Natural killer cell (primary cell): ENCODE measurements around the gene SPATA16. TPM values are rescaled to one million over a fixed set of nuclear protein-coding genes. Genes with fewer than 3 reads are reported as not detected.

Source experiments
- ATAC-seq, 3 donors: fragments of 150-1000 bp in 2 of 3; fragments of 200-7000 bp in 1 of 3; cut with Tn5 transposase; 1 replicate in 1 of 3; 2 replicates in 2 of 3; pipeline ENCODE4 v1.10.0; 2021; ENCODE audit warnings: mild to moderate bottlenecking in 2 of 3, moderate library complexity in 2 of 3
- DNase-seq, 2 donors: peaks; one replicate each; pipeline versions ENCODE4 v3.0.0 to v3.0.0-alpha.2; 2013 to 2021; ENCODE audit warnings: mixed read lengths in 1 of 2
- H3K27ac ChIP-seq: one replicate; pipeline ENCODE4 v1.5.1; 2013; ENCODE audit warnings: mild to moderate bottlenecking, low read length
- H3K27me3 ChIP-seq: one replicate; pipeline ENCODE4 v1.6.1; 2013; ENCODE audit warnings: low read length; ENCODE audit not compliant: control insufficient read depth, insufficient read depth
- H3K36me3 ChIP-seq: one replicate; pipeline ENCODE4 v1.6.1; 2013; ENCODE audit warnings: low read length; ENCODE audit not compliant: control insufficient read depth, insufficient read depth
- H3K4me1 ChIP-seq: one replicate; pipeline ENCODE4 v1.6.1; 2013; ENCODE audit warnings: low read length; ENCODE audit not compliant: control insufficient read depth, insufficient read depth
- H3K4me3 ChIP-seq: one replicate; pipeline ENCODE4 v1.5.1; 2013; ENCODE audit warnings: low read length
- H3K9me3 ChIP-seq: one replicate; pipeline ENCODE4 v1.6.1; 2013; ENCODE audit warnings: low read length; ENCODE audit not compliant: control insufficient read depth, insufficient read depth
- H3K27ac Mint-ChIP-seq, 2 donors: one replicate each; pipeline ENCODE4 v1.8.0; 2022; ENCODE audit warnings: mild to moderate bottlenecking in 2 of 2, mixed read lengths in 2 of 2, moderate library complexity in 1 of 2
- H3K27me3 Mint-ChIP-seq, 2 donors: one replicate each; pipeline ENCODE4 v1.8.0; 2022; ENCODE audit warnings: low read depth in 2 of 2, mixed read lengths in 2 of 2
- H3K36me3 Mint-ChIP-seq: one replicate; pipeline ENCODE4 v1.8.0; 2022; ENCODE audit warnings: mixed read lengths
- H3K4me1 Mint-ChIP-seq, 2 donors: one replicate each; pipeline ENCODE4 v1.8.0; 2022; ENCODE audit warnings: mixed read lengths in 2 of 2
- H3K4me3 Mint-ChIP-seq: one replicate; pipeline ENCODE4 v1.8.0; 2022; ENCODE audit warnings: mild to moderate bottlenecking, moderate library complexity, mixed read lengths
- H3K9me3 Mint-ChIP-seq, 2 donors: one replicate each; pipeline ENCODE4 v1.8.0; 2022; ENCODE audit warnings: mixed read lengths in 2 of 2
- WGBS: methylation state at CpG from one replicate; pipeline ENCODE4 v1.1.7; 2013; ENCODE audit warnings: missing lambda C conversion rate; ENCODE audit not compliant: insufficient coverage; 5-methylcytosine and 5-hydroxymethylcytosine counted together
- intact Hi-C: fragments of 100-400 bp; cut with micrococcal nuclease; formaldehyde crosslinking; loops from one replicate; pipeline ENCODE4 v1.14.2; 2022
- total RNA-seq, 4 donors: library from RNA; stranded (reverse); fragments of 120-200 nt in 1 of 4; gene quantifications; one replicate each; pipeline versions ENCODE4 v1.2.3 to v1.2.4, GENCODE V29; 2013 to 2022
- TF ChIP-seq, protein P1 (sequence below): fragments of 200-600 bp; IDR thresholded peaks from one replicate; pipeline ENCODE4 v1.8.0; 2022; ENCODE audit warnings: antibody characterized with exemption

SPATA16 gene
- total RNA-seq, 3 donors from 2014 or later (not counting 1 experiment from before 2014, with no cell fraction given), result not detected

- TF ChIP-seq, protein P1, sequence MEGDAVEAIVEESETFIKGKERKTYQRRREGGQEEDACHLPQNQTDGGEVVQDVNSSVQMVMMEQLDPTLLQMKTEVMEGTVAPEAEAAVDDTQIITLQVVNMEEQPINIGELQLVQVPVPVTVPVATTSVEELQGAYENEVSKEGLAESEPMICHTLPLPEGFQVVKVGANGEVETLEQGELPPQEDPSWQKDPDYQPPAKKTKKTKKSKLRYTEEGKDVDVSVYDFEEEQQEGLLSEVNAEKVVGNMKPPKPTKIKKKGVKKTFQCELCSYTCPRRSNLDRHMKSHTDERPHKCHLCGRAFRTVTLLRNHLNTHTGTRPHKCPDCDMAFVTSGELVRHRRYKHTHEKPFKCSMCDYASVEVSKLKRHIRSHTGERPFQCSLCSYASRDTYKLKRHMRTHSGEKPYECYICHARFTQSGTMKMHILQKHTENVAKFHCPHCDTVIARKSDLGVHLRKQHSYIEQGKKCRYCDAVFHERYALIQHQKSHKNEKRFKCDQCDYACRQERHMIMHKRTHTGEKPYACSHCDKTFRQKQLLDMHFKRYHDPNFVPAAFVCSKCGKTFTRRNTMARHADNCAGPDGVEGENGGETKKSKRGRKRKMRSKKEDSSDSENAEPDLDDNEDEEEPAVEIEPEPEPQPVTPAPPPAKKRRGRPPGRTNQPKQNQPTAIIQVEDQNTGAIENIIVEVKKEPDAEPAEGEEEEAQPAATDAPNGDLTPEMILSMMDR, result no peak
- Mint-ChIP-seq H3K9me3 (no peaks in the 10 kb centered on the region), H3K27me3 (no peaks in the 10 kb centered on the region), H3K4me1 (no peaks in the 10 kb centered on the region), H3K4me3 (no peak overlapping the region), H3K36me3 (no peaks in the 10 kb centered on the region), H3K27ac (no peak overlapping the region)
- H3K9me3 ChIP-seq, result no peaks in the 10 kb centered on the region
- intact Hi-C loops, result no loop called here
- H3K4me1 ChIP-seq, result no peaks in the 10 kb centered on the region
- DNase-seq (no peak), ATAC-seq (no peak)
- no peak overlapping the region for H3K27ac ChIP-seq
- H3K4me3 ChIP-seq, result no peak overlapping the region
- WGBS, result 82% methylated on average over 2 of the region's 2 CpGs
- no peaks in the 10 kb centered on the region for H3K36me3 ChIP-seq
- H3K27me3 ChIP-seq, result no peaks in the 10 kb centered on the region
These were observed 96.0 kb downstream of the SPATA16 start for GRCh38 chr3:173044998-173045397.

GRCh38 chr3:173043757-173044156 lies 97.3 kb downstream of the SPATA16 start:
- intact Hi-C loops, result no loop called here
- no peaks in the 10 kb centered on the region for H3K27me3 Mint-ChIP-seq
- no peak for ATAC-seq

DNA sequence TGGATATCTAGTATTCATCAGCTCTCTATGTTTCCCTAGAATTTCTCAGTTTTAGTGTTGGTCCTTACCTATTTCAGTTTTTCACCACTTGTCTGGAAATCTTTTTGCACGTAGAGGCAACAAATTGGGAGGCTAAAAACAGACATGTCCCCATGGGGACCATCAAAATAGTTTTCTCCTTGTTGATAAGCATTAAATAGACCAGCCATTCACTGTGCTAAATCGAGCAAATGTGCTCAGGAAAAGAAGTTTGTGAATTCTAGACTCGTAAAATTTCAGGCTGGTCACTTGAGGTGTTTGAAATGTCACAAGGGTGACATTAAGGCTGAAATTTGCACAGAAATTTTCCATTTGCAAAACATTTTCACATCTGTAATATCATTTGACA lies 102.6 kb downstream of the SPATA16 start:
- no peak for DNase-seq
- no peak overlapping the region for H3K4me3 Mint-ChIP-seq
- Histone ChIP-seq H3K27ac (no peak overlapping the region), H3K27me3 (no peaks in the 10 kb centered on the region), H3K4me3 (no peak overlapping the region), H3K36me3 (no peaks in the 10 kb centered on the region), H3K4me1 (no peaks in the 10 kb centered on the region), H3K9me3 (no peaks in the 10 kb centered on the region)
- no peaks in the 10 kb centered on the region for H3K36me3 Mint-ChIP-seq
- H3K27me3 Mint-ChIP-seq, result no peaks in the 10 kb centered on the region
- intact Hi-C loops, result no loop called here
- H3K4me1 Mint-ChIP-seq, result no peaks in the 10 kb centered on the region
- ATAC-seq, result no peak
- no peak overlapping the region for H3K27ac Mint-ChIP-seq
- 70% methylated on average over 3 of the region's 3 CpGs for WGBS
- H3K9me3 Mint-ChIP-seq, result peaks cover 0 to 3% of the 10 kb centered on the region in 2 donors
- TF ChIP-seq, protein P1, result no peak

More at GRCh38 chr3:173043757-173044156, 97.3 kb downstream of the SPATA16 start:
- DNase-seq, result no peak
- Histone ChIP-seq H3K4me1 (no peaks in the 10 kb centered on the region), H3K36me3 (no peaks in the 10 kb centered on the region), H3K9me3 (no peaks in the 10 kb centered on the region), H3K4me3 (no peak overlapping the region), H3K27me3 (no peaks in the 10 kb centered on the region), H3K27ac (no peak overlapping the region)
- no peaks in the 10 kb centered on the region for H3K9me3 Mint-ChIP-seq
- H3K4me1 Mint-ChIP-seq, result no peaks in the 10 kb centered on the region
- no peak overlapping the region for H3K27ac Mint-ChIP-seq
- 92% methylated on average over 5 of the region's 5 CpGs for WGBS
- H3K36me3 Mint-ChIP-seq, result no peaks in the 10 kb centered on the region
- H3K4me3 Mint-ChIP-seq, result no peak overlapping the region
- TF ChIP-seq, protein P1, result no peak

GRCh38 chr3:173037840-173038483 lies 103.1 kb downstream of the SPATA16 start:
- H3K4me3 ChIP-seq, result no peak overlapping the region
- 78% methylated on average over 1 of the region's 2 CpGs for WGBS
- TF ChIP-seq, protein P1, result no peak
- peaks cover 0 to 3% of the 10 kb centered on the region in 2 donors for H3K9me3 Mint-ChIP-seq
- no peaks in the 10 kb centered on the region for H3K4me1 Mint-ChIP-seq
- intact Hi-C loops, result no loop called here
- no peaks in the 10 kb centered on the region for H3K36me3 Mint-ChIP-seq
- DNase-seq (no peak), ATAC-seq (no peak)
- no peaks in the 10 kb centered on the region for H3K27me3 Mint-ChIP-seq
- H3K27ac Mint-ChIP-seq, result no peak overlapping the region
- no peaks in the 10 kb centered on the region for H3K9me3 ChIP-seq
- H3K36me3 ChIP-seq, result no peaks in the 10 kb centered on the region
- H3K4me1 ChIP-seq, result no peaks in the 10 kb centered on the region
- H3K27ac ChIP-seq, result no peak overlapping the region
- H3K4me3 Mint-ChIP-seq, result no peak overlapping the region
- H3K27me3 ChIP-seq, result no peaks in the 10 kb centered on the region
